GM12891 (cell line): Measurements from ENCODE around the gene FBXO34.

Source experiments
- DNase-seq: peaks from one replicate; pipeline ENCODE4 v3.0.0; 2011; ENCODE audit warnings: low spot score; ENCODE audit not compliant: insufficient read length
- FAIRE-seq: peaks from 2 replicates; lab custom pipeline; 2011; peaks lifted over from hg19 to GRCh38; lab: Jason Lieb, UNC
- PAX5 ChIP-seq: IDR thresholded peaks from 2 replicates; pipeline ENCODE4 v1.6.1; 2011; ENCODE audit warnings: low read length, moderate library complexity, mild to moderate bottlenecking; ENCODE audit not compliant: insufficient read depth, severe bottlenecking
- POLR2A ChIP-seq: IDR thresholded peaks from 2 replicates; pipeline ENCODE4 v1.6.1; 2011; ENCODE audit warnings: low read depth, low read length, control low read depth
- POLR2AphosphoS5 ChIP-seq: IDR thresholded peaks from 2 replicates; pipeline ENCODE4 v1.6.1; 2011; ENCODE audit warnings: low read depth, low read length, control low read depth
- POU2F2 ChIP-seq: IDR thresholded peaks from 2 replicates; pipeline ENCODE4 v1.6.1; 2011; ENCODE audit warnings: low read depth, mild to moderate bottlenecking, control low read depth, low read length, moderate library complexity
- SPI1 ChIP-seq: IDR thresholded peaks from 2 replicates; pipeline ENCODE4 v1.6.1; 2011; ENCODE audit warnings: low read depth, low read length, control low read depth
- TAF1 ChIP-seq: IDR thresholded peaks from 2 replicates; pipeline ENCODE4 v1.6.1; 2011; ENCODE audit warnings: low read depth, low read length, control low read depth

Gene FBXO34

DNA sequence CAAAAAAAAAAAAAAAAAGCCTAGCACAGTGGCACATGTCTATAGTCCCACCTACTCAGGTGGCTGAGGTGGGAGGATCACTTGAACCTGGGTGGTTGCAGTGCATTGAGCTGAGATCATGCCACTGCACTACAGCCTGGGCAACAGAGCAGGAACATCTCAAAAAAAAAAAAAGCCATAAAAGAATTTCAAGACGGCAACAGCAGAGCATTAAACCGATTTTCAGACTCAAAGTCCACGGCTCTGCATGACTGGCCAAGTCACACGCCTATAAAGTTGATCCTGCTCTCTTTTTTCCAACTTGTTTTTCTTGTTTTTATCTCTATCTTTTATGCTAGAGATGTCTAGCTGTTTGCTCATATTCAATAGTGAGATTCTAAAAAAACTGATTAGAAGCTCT lies 45.3 kb downstream of the FBXO34 start:
- DNase-seq: no peak
- TF ChIP-seq POLR2A (no peak), POLR2AphosphoS5 (no peak), POU2F2 (no peak), PAX5 (no peak), SPI1 (no peak), TAF1 (no peak)
- no peak for FAIRE-seq

DNA sequence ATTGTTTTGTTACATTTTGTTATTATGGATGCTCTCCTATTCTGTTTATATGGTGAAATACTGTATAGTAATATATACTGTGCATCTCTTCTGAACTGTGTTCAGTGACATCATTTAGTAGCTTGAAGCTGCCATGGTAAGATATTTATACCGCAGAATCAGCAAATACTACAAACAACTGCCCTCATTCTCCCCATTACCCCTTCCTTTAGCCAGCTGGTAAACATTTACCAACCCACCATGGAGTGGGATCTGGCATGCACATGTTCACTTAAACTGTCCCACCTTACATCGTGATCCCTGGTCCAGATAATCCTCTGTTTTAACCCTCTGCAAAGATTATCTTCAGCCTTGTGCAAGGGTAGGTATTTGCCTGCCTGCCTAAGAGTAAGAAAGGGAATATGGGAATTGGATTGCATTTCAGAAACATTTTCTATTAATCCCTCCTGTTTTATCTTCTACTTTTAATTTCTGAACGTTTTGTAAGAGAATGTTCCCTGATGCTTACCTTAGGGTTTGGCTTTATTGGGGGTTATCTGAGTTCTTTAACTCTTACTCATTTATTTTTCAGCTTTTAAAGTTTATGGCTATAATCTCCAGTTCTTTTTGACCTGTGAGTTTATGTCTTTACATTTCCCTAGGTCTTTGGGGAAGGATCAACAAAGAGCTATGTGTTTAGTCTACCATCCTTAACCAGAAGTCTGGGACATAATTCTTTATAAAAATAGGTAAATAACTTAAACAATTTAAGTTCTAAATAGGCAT lies 46.5 kb downstream of the FBXO34 start:
- no peak for FAIRE-seq
- no peak for TF ChIP-seq TAF1
- TF ChIP-seq PAX5: no peak
- TF ChIP-seq POLR2A: no peak
- no peak for TF ChIP-seq SPI1
- no peak for TF ChIP-seq POU2F2
- no peak for TF ChIP-seq POLR2AphosphoS5

DNA sequence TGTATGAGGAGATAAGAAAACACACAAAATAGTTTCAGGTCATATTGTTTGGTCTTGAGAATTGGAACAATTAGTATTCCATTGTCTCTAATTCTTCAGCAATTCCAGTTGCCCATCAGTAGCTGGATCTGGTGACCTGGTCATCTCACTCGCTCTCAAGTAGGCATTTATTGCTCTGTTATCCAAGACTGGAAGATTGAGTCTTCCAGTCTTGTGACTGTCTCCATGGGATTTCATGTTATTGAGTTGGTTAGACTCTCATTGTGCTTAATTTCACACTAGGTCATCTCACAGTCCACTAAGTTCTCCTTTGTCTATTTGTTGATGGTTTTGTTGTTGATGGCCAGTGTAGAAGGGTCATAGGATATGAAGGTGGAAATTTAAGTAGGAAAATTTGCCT lies 47.5 kb downstream of the FBXO34 start:
- no peak for FAIRE-seq
- TF ChIP-seq POLR2AphosphoS5: no peak
- TF ChIP-seq PAX5: no peak
- TF ChIP-seq POU2F2: no peak
- no peak for TF ChIP-seq TAF1
- TF ChIP-seq SPI1: no peak
- TF ChIP-seq POLR2A: no peak

More for the DNA sequence above, 46.5 kb downstream of the FBXO34 start:
- no peak for DNase-seq

DNA sequence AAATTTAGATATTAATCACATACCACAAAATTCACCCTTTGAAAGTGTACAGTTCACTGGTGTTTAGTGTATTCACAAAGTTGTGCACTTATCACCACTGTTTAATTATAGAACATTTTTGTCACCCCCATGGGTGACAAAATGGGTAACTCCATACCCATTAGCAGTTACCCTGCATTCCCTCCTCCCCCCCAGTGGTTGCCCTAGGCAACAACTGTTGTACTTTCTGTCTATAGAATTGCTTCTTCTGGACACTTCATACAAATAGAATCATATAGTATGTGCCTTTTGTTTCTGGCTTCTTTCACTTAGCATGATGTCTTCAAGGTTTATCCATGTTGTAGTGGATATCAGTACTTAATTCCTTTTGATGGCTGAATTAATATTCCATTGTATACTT lies 52.7 kb downstream of the FBXO34 start:
- DNase-seq: no peak
- no peak for FAIRE-seq

More for the DNA sequence above, 47.5 kb downstream of the FBXO34 start:
- no peak for DNase-seq

DNA sequence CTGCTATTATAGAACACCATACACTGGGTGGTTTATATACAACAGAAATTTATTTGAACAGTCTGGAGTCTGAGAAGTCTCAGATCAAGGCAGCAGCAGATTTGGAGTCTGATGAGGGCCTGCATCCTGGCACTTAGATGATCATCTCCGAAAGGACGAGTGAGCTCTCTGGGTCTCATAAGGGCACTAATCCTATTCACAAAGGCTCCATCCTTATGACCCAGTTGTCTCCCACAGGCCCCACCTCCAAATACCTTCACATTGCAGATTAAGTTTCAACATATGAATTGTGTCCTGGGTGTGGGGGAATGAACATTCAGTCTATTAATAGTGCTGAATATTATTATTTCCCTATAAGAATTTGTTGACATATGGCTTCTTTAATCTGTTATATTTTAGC lies 53.6 kb downstream of the FBXO34 start:
- FAIRE-seq (no peak), DNase-seq (no peak)
- no peak for TF ChIP-seq SPI1

More for the DNA sequence above, 52.7 kb downstream of the FBXO34 start:
- no peak for TF ChIP-seq PAX5
- no peak for TF ChIP-seq POLR2AphosphoS5

DNA sequence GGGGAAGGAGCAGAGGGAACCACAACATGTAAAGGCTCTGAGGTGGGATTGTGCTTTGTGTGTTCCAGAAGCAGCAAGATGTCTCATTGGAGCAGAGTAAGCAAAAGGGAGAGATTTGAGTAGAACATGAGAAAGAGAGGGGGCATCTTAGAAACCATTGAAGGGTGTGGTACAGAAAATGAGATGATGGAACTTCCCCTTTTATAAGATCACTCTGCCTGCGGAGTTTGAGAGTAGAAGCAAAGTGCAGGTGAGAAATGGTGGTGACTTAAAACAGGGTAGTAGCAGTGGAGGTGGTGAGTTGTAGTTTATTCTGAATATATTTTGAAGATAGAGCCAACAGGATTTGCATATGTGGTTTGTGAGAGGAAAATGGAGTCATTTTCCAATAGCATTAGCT lies 56.0 kb downstream of the FBXO34 start:
- FAIRE-seq (no peak), DNase-seq (no peak)
- TF ChIP-seq PAX5 (no peak), SPI1 (peak; percentile 66), POLR2AphosphoS5 (no peak)

DNA sequence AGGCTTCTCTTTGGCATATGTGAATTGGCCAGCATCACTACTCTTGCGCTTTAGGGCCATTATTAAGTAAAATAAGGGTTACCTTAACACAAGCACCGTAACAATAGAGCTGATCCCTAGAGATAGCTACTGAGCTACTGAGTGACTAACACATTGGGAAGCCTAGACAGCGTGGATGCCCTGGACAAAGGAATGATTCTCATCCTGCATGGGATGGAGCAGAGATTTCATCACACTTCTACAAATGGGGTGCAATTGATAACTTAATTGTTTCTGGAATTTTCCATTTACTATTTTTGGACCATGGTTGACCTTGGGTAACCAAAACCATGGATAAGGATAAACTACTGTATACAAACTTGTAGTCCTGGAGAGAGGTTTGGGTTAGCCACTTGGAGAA lies 57.1 kb downstream of the FBXO34 start:
- TF ChIP-seq TAF1 (no peak), POLR2A (no peak), PAX5 (no peak), SPI1 (no peak), POLR2AphosphoS5 (no peak), POU2F2 (no peak)
- no peak for FAIRE-seq
- no peak for DNase-seq

DNA sequence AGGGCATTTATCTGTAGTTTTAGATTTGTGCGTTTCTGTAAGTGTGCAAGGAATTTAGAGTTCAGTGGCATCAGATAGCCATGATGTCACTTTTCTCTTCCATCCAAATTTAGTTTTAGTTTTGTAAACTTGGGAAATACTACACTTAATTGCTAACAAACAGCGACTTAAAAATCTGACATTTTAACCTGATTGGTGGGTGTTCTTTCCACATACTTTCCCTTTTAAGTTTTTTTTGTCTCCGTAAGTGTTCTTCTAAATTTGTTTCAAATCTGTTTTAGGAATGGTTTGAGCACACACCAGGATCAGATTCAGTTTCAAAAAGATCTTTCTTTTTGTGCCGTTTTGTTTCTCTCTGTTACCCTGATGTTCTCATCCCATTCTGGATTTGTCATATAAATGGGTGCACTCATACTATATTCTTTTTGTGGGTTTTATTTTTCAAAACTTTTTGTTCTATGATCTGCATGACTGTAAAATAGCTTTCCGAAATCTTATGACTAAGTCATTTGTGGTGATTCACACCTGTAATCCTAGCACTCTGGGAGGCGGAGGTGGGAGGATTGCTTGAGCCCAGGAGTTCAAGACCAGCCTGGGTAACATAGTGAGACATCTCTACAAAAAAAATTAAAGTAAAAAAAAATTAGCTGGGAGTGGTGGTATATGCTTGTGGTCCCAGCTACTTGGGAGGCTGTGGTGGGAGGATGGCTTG lies 58.9 kb downstream of the FBXO34 start:
- TF ChIP-seq TAF1 (no peak), POLR2A (no peak), POLR2AphosphoS5 (no peak), POU2F2 (no peak), PAX5 (no peak)
- FAIRE-seq (no peak), DNase-seq (no peak)

DNA sequence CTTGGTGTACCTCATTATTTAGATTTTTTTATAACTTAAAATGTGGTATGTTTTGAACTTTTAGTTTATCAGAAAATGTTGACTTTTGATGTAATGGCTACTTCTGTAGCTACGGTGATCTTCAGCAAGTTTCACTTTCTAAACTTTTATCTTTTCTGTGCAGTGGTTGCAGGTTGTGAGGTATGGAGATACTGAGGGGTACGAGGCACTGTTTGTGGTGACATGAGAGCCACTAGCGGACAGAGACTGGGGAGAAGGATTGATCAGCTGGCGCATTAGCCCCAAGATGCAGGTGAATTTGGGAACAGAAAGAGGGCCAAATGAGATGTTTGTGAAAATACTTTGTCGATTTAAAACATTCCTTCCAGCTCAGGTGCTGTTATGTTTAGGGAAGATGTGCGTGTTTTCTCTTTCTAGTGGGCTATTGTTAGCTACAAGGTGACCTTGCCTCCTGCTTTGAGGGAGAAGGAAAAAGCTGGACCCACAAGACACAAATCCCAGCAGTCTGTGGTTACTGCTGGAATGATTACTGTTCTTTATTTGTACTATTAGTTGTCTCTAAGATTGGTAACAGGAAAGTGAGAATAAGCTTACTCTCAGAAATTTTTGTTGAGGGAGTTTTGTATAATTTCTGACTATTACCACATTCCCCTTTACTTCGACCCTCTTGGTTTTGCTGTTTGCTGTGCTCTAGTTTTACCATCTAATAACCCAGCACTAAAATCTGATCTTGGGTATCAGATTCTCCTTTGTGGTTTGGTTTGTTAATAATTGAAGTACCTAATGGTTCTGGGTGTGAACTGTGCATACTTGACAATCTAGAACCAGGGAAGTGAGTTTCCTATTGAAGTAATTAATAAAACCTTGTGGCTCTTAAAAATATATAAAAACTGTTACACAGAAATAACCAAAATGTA lies 61.7 kb downstream of the FBXO34 start:
- TF ChIP-seq SPI1 (no peak), POLR2A (no peak), TAF1 (no peak), POLR2AphosphoS5 (no peak), POU2F2 (no peak), PAX5 (no peak)
- FAIRE-seq (peak; percentile 77), DNase-seq (no peak)
